SU-DHL-6 (cell line): ENCODE measurements around the gene LASP1NB.

Experiments used
- H2AFZ ChIP-seq: fragments of 200-600 bp; sonication (generic); 2 replicates; pipeline ENCODE4 v1.6.1; 2014; ENCODE audit warnings: low read depth, mild to moderate bottlenecking, moderate library complexity, mixed read lengths, antibody characterized with exemption, low read length; ENCODE audit not compliant: severe bottlenecking
- H3F3A ChIP-seq: fragments of 200-600 bp; shearing (Covaris generic); 2 replicates; pipeline ENCODE4 v1.6.0; 2016; ENCODE audit warnings: antibody characterized with exemption, mild to moderate bottlenecking; ENCODE audit not compliant: insufficient read depth
- H3K27ac ChIP-seq: fragments of 200-600 bp; sonication (generic); 2 replicates; pipeline ENCODE4 v1.5.1; 2016; ENCODE audit warnings: low read depth, mild to moderate bottlenecking, low read length, moderate library complexity, mixed read lengths
- H3K27me3 ChIP-seq: fragments of 200-600 bp; sonication (generic), shearing (Covaris generic); 2 replicates; pipeline ENCODE4 v1.6.0; 2014; ENCODE audit warnings: mild to moderate bottlenecking, low read length
- H3K36me3 ChIP-seq: fragments of 200-600 bp; sonication (generic); 2 replicates; pipeline ENCODE4 v1.6.1; 2014; ENCODE audit warnings: mild to moderate bottlenecking, low read length, mixed read lengths
- H3K4me2 ChIP-seq: fragments of 300-600, 200-600 bp; shearing (Covaris generic), sonication (generic); 2 replicates; pipeline ENCODE4 v1.6.0; 2014; ENCODE audit warnings: low read length, low read depth, mild to moderate bottlenecking; ENCODE audit not compliant: poor library complexity, severe bottlenecking
- H3K4me3 ChIP-seq: fragments of 200-600 bp; sonication (generic); 2 replicates; pipeline ENCODE4 v1.5.1; 2014; ENCODE audit warnings: antibody characterized with exemption, low read length, mild to moderate bottlenecking, mixed read lengths; ENCODE audit not compliant: insufficient read depth, poor library complexity, severe bottlenecking
- H3K79me2 ChIP-seq: fragments of 200-600 bp; sonication (generic); 2 replicates; pipeline ENCODE4 v1.6.1; 2014; ENCODE audit warnings: mild to moderate bottlenecking, low read length, moderate library complexity; ENCODE audit not compliant: insufficient read depth
- H3K9ac ChIP-seq: fragments of 200-600 bp; sonication (generic); 2 replicates; pipeline ENCODE4 v1.7.0; 2014; ENCODE audit warnings: mild to moderate bottlenecking, low read length
- H3K9me2 ChIP-seq: fragments of 200-600 bp; sonication (generic); replicated peaks from 2 replicates; pipeline ENCODE4 v1.6.1; 2014; ENCODE audit warnings: low read length; ENCODE audit not compliant: insufficient read depth
- H3K9me3 ChIP-seq: fragments of 200-600 bp; sonication (generic); 2 replicates; pipeline ENCODE4 v1.6.1; 2014; ENCODE audit warnings: low read length, mixed read lengths; ENCODE audit not compliant: insufficient read depth
- H4K20me1 ChIP-seq: fragments of 200-600 bp; sonication (generic); 2 replicates; pipeline ENCODE4 v1.6.1; 2014; ENCODE audit warnings: low read depth, mild to moderate bottlenecking, antibody characterized with exemption, low read length, moderate library complexity, mixed read lengths
- CTCF ChIP-seq: fragments of 200-600 bp; sonication (generic); IDR thresholded peaks from one replicate; pipeline ENCODE4 v1.5.1; 2017; ENCODE audit warnings: antibody characterized with exemption, mild to moderate bottlenecking, low read length, moderate library complexity; ENCODE audit not compliant: insufficient read depth, poor library complexity, severe bottlenecking
- EZH2phosphoT487 ChIP-seq: fragments of 200-600 bp; sonication (generic), shearing (Covaris generic); conservative IDR thresholded peaks from 2 replicates; pipeline ENCODE4 v1.6.1; 2018; ENCODE audit warnings: mild to moderate bottlenecking, antibody characterized with exemption, low read length, moderate library complexity, mixed read lengths

Gene LASP1NB

DNA sequence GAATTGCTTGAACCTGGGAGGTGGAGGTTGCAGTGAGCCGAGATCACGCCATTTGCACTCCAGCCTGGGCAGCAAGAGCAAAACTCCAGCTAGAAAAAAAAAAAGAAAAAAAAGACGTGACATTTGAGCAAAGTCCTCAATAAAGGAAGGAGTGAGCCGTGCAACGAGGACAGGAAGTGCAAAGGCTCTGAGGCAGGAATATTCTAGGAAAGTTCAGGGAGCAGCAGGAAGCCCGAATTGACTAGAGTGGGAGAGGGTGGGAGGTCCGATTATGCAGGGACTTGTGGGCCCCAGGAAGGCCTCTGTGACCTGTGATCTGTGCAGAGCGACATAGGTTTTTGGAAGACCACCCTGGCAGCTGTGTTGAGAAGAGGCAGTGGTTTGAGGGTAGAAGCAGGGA is 8.6 kb upstream of the LASP1NB start:
- Histone ChIP-seq H3K36me3 (no peaks in the 10 kb centered on the region), H3K27me3 (no peaks in the 10 kb centered on the region), H3K27ac (no peak overlapping the region), H3K4me3 (no peak overlapping the region), H3K9me2 (no peaks in the 10 kb centered on the region), H2AFZ (no peak overlapping the region), H4K20me1 (no peaks in the 10 kb centered on the region), H3K4me2 (no peak overlapping the region), H3K9ac (no peak overlapping the region), H3K79me2 (no peaks in the 10 kb centered on the region), H3F3A (no peaks in the 10 kb centered on the region), H3K9me3 (no peaks in the 10 kb centered on the region)
- TF ChIP-seq EZH2phosphoT487 = no peak
- no peak for TF ChIP-seq CTCF

- H3K36me3 ChIP-seq = no peaks in the 10 kb centered on the region
- no peaks in the 10 kb centered on the region for H4K20me1 ChIP-seq
- no peak overlapping the region for H3K4me2 ChIP-seq
- no peaks in the 10 kb centered on the region for H3K9me3 ChIP-seq
- H3K4me3 ChIP-seq = no peak overlapping the region
- H3F3A ChIP-seq = no peaks in the 10 kb centered on the region
- H3K27me3 ChIP-seq = no peaks in the 10 kb centered on the region
- no peaks in the 10 kb centered on the region for H3K9me2 ChIP-seq
- no peaks in the 10 kb centered on the region for H3K79me2 ChIP-seq
- no peak overlapping the region for H3K27ac ChIP-seq
- H2AFZ ChIP-seq = no peak overlapping the region
- no peak overlapping the region for H3K9ac ChIP-seq
- peak; percentile 20 for TF ChIP-seq CTCF
- TF ChIP-seq EZH2phosphoT487 = no peak
Measured at GRCh38 chr17:38917259-38917658, 8.2 kb upstream of the LASP1NB start.

GRCh38 chr17:38918129-38918913 is 7.1 kb upstream of the LASP1NB start:
- H4K20me1 ChIP-seq = no peaks in the 10 kb centered on the region
- no peak overlapping the region for H3K4me2 ChIP-seq
- no peaks in the 10 kb centered on the region for H3K79me2 ChIP-seq
- no peaks in the 10 kb centered on the region for H3K27me3 ChIP-seq
- H3K36me3 ChIP-seq = no peaks in the 10 kb centered on the region
- H2AFZ ChIP-seq = no peak overlapping the region
- TF ChIP-seq EZH2phosphoT487 (no peak), CTCF (no peak)
- H3K4me3 ChIP-seq = no peak overlapping the region
- H3K27ac ChIP-seq = no peak overlapping the region
- H3K9ac ChIP-seq = no peak overlapping the region
- H3F3A ChIP-seq = no peaks in the 10 kb centered on the region
- H3K9me2 ChIP-seq = no peaks in the 10 kb centered on the region
- H3K9me3 ChIP-seq = no peaks in the 10 kb centered on the region
